Measurements from ENCODE around the gene RPS3. TPM values are rescaled to one million over a fixed set of nuclear protein-coding genes. Genes with fewer than 3 reads are reported as not detected.

RPS3 gene
- polyA plus RNA-seq, 3 donors: 1,248 to 1,563 (median 1,448) TPM

- peaks cover 58 to 60% of the 10 kb centered on the region in 2 donors for H3K4me1 ChIP-seq (ENCODE audit: control insufficient read depth in 1 of 2, insufficient read depth in 2 of 2, low read length in 2 of 2)
- H3K79me2 ChIP-seq (ENCODE audit: insufficient read depth, low read length): no peaks in the 10 kb centered on the region
- H3K9me3 ChIP-seq (replicated peaks in 1 of 2; ENCODE audit: control insufficient read depth in 1 of 2, insufficient read depth in 1 of 2, low read length in 2 of 2): no peaks in the 10 kb centered on the region
- WGBS (ENCODE audit: insufficient coverage): no CpG with 5 or more reads among the region's 2 CpGs
- H3K4me1 Mint-ChIP-seq: peaks cover 51% of the 10 kb centered on the region
- no peaks in the 10 kb centered on the region for H3K27me3 ChIP-seq (ENCODE audit: control insufficient read depth in 2 of 2, insufficient read depth in 2 of 2, low read length in 2 of 2)
- H4K20me1 ChIP-seq (ENCODE audit: insufficient read depth, low read length): no peaks in the 10 kb centered on the region
- no peaks in the 10 kb centered on the region for H3K27me3 Mint-ChIP-seq (ENCODE audit: low read depth in 3 of 3)
- H3K36me3 Mint-ChIP-seq: no peaks in the 10 kb centered on the region
- no peaks in the 10 kb centered on the region for H3K9me3 Mint-ChIP-seq
- DNase-seq: no peak
- H2AFZ ChIP-seq (ENCODE audit: insufficient read depth, low read depth, low read length, poor library complexity, severe bottlenecking): peak overlapping the region; percentile 73
- H3K27ac Mint-ChIP-seq: peak overlapping the region in 6 of 7 donors; percentile 65 to 95 (median 93)
- intact Hi-C loops (cut with micrococcal nuclease): loop anchor here (5.0 kb wide), 2 partner anchors 33 to 38 kb away; no protein-coding TSS in a partner anchor
- H3K36me3 ChIP-seq (replicated peaks in 1 of 2; ENCODE audit: control insufficient read depth in 1 of 2, insufficient read depth in 2 of 2, low read length in 2 of 2): no peaks in the 10 kb centered on the region
- H3K27ac ChIP-seq (ENCODE audit: low read depth in 1 of 2, low read length in 2 of 2): peak overlapping the region in 1 of 2 donors; percentile 71
- TF ChIP-seq, protein P1, sequence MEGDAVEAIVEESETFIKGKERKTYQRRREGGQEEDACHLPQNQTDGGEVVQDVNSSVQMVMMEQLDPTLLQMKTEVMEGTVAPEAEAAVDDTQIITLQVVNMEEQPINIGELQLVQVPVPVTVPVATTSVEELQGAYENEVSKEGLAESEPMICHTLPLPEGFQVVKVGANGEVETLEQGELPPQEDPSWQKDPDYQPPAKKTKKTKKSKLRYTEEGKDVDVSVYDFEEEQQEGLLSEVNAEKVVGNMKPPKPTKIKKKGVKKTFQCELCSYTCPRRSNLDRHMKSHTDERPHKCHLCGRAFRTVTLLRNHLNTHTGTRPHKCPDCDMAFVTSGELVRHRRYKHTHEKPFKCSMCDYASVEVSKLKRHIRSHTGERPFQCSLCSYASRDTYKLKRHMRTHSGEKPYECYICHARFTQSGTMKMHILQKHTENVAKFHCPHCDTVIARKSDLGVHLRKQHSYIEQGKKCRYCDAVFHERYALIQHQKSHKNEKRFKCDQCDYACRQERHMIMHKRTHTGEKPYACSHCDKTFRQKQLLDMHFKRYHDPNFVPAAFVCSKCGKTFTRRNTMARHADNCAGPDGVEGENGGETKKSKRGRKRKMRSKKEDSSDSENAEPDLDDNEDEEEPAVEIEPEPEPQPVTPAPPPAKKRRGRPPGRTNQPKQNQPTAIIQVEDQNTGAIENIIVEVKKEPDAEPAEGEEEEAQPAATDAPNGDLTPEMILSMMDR (IDR thresholded peaks at IDR 0.05): no peak
- no peak overlapping the region for H3K9ac ChIP-seq (ENCODE audit: insufficient read depth, low read length, poor library complexity, severe bottlenecking)
- no peak overlapping the region for H3K4me3 ChIP-seq (replicated peaks in 1 of 3; ENCODE audit: low read depth in 2 of 3, low read length in 3 of 3)
- H3K4me3 Mint-ChIP-seq: no peak overlapping the region
- H3K4me2 ChIP-seq (replicated peaks; ENCODE audit: extremely low read depth, low read length, poor library complexity, severe bottlenecking): no peak overlapping the region
Observed at GRCh38 chr11:75380245-75380644, 19.1 kb upstream of the RPS3 start.

DNA sequence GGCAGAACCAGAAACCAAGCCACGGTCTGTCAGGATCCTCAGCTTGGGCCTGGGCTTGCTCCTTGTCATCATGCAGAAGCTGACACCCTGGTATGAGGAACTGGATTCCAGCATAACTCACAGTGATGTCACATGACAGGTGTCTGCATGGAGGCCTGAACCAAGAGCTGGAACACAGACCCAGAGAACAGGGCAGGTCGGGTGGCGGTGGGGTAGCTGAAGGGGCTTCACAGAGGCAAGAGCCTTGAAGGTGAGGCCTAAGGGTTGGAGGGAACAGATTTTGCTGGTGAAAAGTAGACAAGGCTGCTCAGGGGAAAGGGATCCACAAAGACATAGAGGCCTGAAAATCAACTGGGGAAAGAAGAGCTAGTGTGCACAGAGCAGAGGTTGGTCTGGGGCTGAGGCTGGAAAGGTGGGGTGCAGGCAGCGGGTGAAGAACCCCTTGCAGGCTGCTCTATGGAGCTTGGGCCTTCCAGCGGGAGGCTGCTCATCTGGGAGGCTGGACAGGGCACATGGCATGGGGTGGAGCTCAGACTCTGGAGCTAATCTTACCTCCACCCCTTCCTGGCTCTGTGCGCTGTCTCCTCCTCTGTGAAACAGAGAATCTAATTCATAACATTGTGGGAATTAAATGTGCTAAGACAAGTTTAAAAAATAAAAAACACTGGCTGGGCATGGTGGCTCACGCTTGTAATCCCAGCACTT is 18.4 kb upstream of the RPS3 start:
- TF ChIP-seq, protein P1 (IDR thresholded peaks at IDR 0.05): no peak
- Histone ChIP-seq H3K79me2 (ENCODE audit: insufficient read depth, low read length) (no peaks in the 10 kb centered on the region), H3K36me3 (replicated peaks in 1 of 2; ENCODE audit: control insufficient read depth in 1 of 2, insufficient read depth in 2 of 2, low read length in 2 of 2) (no peaks in the 10 kb centered on the region), H4K20me1 (ENCODE audit: insufficient read depth, low read length) (no peaks in the 10 kb centered on the region), H3K9me3 (replicated peaks in 1 of 2; ENCODE audit: control insufficient read depth in 1 of 2, insufficient read depth in 1 of 2, low read length in 2 of 2) (no peaks in the 10 kb centered on the region), H2AFZ (ENCODE audit: insufficient read depth, low read depth, low read length, poor library complexity, severe bottlenecking) (peak overlapping the region; percentile 73), H3K27ac (ENCODE audit: low read depth in 1 of 2, low read length in 2 of 2) (peak overlapping the region; percentile 60 to 71), H3K9ac (ENCODE audit: insufficient read depth, low read length, poor library complexity, severe bottlenecking) (no peak overlapping the region), H3K27me3 (ENCODE audit: control insufficient read depth in 2 of 2, insufficient read depth in 2 of 2, low read length in 2 of 2) (no peaks in the 10 kb centered on the region), H3K4me2 (replicated peaks; ENCODE audit: extremely low read depth, low read length, poor library complexity, severe bottlenecking) (no peak overlapping the region), H3K4me1 (ENCODE audit: control insufficient read depth in 1 of 2, insufficient read depth in 2 of 2, low read length in 2 of 2) (peaks cover 54% of the 10 kb centered on the region in 2 donors), H3K4me3 (replicated peaks in 1 of 3; ENCODE audit: low read depth in 2 of 3, low read length in 3 of 3) (no peak overlapping the region)
- Mint-ChIP-seq H3K36me3 (no peaks in the 10 kb centered on the region), H3K4me1 (peaks cover 45% of the 10 kb centered on the region), H3K27me3 (ENCODE audit: low read depth in 3 of 3) (peaks cover 0 to under 1% (median 0%) of the 10 kb centered on the region in 3 donors), H3K4me3 (no peak overlapping the region), H3K27ac (peak overlapping the region; percentile 65 to 95 (median 93)), H3K9me3 (no peaks in the 10 kb centered on the region)
- peak; percentile 67 to 82 (median 75) for DNase-seq
- intact Hi-C loops (cut with micrococcal nuclease): loop anchor here (5.0 kb wide), 2 partner anchors 34 to 39 kb away; no protein-coding TSS in a partner anchor
- 34% methylated on average over 4 of the region's 7 CpGs for WGBS (ENCODE audit: insufficient coverage)

Data from CD14-positive monocyte (primary cell).